ENCODE results near the gene KLHL22.

KLHL22 gene

DNA sequence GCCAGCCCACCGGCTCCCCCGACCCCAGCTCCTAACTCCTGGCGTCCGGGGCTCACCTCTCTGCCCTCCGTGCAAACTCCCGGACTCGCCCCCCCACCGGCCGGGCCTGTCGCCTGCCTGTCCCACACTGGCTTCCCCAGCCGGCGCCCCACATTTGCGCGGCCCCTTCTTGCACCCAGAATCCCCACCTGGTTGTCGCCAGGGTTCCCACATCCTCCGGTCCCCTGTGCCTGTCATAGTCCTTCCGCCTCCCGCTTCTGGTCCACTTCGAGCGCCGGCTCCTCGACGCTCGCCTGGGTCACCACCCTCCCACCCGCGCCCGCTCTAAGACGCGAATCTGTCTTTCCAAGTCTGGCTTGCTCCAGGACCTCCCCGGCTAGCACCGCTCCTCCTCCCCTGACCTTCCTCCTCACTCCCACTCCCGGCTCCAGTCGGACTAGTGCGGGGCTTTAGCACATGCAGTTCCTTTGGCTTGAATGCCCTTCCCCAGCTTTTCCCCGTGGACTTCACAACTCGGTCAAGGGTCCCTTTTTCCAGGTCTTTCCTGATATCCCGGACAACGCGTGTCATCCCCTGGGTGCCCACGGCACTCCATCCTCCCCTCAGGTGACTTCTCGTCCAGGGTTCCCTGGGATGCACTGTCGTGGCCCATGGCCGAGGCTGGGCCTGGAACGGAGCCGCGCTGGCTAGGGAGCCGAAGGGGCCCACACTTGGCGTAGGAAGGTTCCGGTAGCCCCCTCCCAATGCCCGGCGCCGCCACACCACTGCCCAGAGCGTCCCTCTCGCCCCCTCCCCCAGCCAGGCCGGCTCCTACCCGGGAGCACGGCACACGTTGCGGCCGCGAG, 58.6 kb downstream of the KLHL22 start:
- intact Hi-C loops (cut with DNase I) = no loop called here
- DNase-seq = peak in 2 of 10 donors; percentile 77 to 82

DNA sequence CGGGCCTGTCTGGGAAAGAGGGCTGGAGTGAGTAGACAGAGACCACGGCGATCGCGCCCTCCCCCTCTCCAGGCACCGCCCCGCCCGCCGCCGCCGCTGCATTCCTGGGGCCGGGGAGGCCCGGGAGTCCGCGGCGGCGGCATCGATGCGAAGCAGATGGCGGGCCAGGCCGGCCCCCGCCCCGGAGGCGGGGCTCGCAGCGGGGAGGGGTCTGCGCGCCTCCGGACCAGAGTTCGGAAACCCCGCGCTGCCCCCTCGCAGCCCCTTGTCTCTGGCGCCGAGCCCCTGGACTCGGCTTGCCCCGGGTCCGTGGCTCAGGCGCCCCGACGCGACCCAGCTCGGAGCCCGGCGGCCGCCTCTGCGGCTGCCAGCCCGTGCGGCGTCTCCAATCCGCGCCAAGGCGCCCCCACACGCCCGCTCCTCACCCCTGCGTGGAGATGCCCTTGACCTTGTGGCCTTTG, 59.3 kb downstream of the KLHL22 start:
- peak in 1 of 10 donors; percentile 47 for DNase-seq
- intact Hi-C loops (cut with DNase I) = no loop called here

DNA sequence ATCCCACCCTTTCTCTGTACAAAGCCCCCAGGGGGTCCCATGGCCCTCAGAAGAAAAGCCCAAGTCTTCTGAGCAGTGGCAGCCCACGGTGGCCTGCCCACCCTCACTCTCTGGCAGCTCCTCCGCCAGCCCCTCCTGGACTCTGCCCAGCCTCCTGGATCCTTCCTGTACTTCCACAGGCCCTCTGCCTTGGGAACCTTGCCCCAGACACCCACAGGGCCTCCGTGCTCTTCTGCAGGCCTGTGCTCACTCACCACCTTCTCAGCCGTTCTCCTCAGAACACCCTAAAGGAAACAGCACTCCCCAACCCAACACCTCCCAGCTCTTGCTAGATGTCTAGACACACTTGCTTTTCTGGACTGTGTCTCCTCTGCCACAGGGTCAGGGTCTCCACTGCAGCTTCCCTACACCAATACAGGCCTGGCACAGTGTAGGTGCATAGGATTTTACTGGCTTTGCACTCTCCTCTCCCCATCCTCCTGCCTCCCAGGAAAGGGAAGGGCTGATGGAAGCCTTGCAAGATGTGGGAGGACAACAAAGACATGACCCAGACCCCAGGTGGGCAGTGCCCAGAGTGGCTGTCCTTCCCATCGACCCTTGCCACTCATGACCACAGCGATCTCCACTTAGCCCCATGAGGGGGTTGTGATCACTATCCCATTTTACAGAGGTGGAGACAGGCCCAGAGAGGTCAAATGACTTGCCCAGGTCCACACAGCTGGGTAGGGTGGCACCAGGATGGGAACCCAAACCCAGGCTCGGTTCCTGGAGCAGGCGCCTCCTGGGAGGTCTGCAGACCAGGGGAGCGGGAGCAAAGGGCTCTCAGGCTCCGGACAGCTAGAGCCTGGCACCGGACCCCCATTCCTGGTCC, 59.9 kb downstream of the KLHL22 start:
- peak in 2 of 10 donors; percentile 18 to 81 for DNase-seq
- intact Hi-C loops (cut with DNase I) = no loop called here

DNA sequence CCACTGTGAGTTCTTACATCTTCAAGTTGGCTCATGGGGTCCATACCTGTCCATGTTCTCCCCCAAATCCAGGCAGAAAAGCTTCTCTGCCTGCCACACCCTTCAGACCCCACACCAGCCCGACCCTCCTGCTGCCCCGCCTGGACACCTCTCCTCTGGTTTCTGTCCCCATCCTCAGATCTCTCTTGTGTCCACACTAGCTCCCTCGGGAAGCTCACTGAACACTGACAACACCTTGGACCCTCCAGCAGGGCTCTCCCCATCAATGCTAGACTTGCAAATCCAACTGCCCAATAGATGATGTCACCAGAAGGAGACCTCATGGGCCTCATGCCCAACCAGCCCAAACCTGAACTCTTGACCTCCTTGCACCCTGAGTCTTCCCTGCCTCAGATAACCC, 60.8 kb downstream of the KLHL22 start:
- intact Hi-C loops (cut with DNase I) = no loop called here
- peak in 2 of 10 donors; percentile 22 to 50 for DNase-seq

DNA sequence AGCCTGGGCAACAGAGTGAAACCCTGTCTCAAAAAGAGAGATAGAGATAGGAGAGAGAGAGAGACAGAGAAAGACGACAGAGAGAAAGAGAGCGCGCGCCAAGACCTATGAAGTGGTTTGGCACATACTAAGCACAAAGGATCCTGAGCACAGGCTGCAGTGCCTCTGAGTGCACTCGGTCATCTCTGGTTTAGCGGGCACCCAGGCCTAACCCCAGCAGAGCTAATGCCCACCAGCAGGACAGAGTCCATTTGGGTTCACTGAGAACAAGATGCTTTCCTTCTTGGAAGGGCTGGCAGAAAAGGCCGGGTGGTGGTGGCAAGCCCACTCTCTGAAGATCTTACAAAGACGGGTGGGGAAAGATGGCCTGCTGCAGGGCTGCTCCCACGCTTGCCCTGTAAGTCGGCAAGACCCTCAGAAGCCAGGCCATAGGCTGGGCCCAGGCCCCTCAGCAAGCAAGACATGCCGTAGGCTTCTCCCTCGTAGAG, 61.3 kb downstream of the KLHL22 start:
- peak in 2 of 10 donors; percentile 47 to 76 for DNase-seq
- intact Hi-C loops (cut with DNase I) = no loop called here

DNA sequence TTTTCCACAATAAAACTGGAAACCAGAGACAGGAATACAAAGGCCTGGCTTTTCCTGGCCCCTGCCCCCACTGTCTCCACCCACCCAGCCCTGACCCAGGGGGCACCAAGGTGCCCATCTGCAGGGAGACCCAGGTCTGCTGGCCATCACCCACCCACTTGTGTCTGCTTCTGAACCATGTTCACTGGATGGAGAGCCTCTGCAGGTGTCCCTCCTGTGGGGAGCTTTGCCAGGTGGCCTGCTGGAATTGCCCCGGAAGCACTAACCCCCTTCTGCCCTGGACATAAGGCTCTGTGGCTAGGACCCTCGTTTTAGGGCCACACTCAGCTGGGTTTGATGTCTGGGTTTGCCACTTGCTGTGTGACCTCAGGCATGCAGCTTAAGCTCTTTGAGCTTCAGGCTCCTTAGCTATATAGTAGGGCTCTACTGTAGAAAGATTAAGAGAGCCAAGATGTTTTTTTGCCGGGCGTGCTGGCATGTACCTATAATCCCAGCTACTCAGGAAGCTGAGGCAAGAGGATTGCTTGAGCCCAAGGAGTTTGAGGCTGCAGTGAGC, 61.8 kb downstream of the KLHL22 start:
- intact Hi-C loops (cut with DNase I) = no loop called here
- DNase-seq = peak in 2 of 10 donors; percentile 29 to 47

DNA sequence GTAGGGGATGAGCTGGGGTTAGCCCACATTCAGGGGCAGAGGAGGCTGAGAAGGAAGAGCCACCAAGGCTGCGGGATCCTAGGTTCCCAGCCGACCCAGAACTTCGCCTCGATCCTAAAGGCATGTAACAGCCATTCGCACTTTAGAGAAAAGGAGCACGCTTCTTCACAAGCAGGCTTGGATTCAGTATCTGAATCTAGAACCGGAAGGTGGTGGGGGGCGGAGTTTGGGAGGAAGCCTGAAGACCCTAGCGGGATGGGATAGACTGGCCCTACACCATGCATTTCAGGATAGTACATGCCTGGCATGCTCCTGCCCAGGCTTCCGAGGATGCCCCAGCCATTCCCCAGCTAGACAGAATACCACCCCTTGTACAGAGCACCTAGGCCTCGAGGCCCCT, 62.4 kb downstream of the KLHL22 start:
- intact Hi-C loops (cut with DNase I) = no loop called here

DNA sequence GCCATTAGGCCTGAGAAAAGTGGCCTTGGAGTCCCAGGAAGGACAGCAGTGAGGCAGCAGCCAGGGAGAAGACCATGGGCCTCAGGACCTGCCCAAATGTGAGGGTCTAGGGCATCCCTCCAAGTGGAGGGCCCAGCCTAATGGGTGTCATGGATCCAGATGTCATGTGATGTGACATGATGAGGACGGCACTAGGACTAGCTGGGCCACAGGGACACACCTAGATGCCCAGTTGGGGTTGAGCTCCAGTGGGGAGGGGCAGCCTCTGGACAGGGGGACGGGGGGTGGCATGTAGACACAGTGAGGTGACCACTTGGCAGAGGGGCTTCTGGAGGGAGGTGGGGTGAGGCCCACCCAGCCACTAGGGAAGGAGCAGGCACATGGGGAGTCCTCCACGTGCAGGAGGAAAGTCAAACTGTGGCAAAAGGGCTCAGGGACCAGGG, 63.3 kb downstream of the KLHL22 start:
- intact Hi-C loops (cut with DNase I) = no loop called here
- peak in 2 of 10 donors; percentile 12 to 74 for DNase-seq

More for the DNA sequence above, 62.4 kb downstream of the KLHL22 start:
- peak in 2 of 10 donors; percentile 31 to 59 for DNase-seq

DNA sequence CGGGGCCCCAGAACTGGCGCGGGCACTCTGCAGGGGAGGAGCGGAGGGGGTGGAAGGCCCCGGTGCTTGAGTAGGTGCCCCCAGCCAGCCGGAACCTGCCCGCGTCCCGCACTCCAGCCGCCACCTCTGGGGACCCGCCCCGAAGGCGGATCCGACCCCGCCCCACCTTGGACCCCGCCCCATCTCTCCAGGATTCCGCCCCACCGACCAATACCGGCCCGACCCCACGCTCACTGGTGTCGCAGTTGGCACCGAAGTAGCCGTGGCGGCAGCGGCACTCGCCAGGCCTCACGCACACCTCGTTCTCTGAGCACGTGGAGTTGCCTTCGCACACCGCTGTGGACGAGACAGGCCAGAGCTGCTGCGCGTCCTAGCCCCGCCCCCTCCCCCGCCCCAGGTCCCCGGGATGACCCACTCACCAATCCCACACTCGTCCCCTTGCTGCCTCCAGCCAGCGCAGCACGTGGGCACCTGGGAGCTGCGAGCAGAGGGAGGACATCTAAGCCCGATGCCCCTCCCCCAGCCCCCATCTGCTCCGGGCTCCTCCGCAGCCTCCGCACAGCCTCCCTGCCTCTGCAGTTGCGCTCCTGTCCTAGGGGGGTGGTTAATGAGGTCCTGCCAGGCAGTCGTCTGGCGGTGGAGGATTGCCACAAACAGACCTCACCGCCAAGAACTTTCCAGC, 63.9 kb downstream of the KLHL22 start:
- intact Hi-C loops (cut with DNase I) = no loop called here

DNA sequence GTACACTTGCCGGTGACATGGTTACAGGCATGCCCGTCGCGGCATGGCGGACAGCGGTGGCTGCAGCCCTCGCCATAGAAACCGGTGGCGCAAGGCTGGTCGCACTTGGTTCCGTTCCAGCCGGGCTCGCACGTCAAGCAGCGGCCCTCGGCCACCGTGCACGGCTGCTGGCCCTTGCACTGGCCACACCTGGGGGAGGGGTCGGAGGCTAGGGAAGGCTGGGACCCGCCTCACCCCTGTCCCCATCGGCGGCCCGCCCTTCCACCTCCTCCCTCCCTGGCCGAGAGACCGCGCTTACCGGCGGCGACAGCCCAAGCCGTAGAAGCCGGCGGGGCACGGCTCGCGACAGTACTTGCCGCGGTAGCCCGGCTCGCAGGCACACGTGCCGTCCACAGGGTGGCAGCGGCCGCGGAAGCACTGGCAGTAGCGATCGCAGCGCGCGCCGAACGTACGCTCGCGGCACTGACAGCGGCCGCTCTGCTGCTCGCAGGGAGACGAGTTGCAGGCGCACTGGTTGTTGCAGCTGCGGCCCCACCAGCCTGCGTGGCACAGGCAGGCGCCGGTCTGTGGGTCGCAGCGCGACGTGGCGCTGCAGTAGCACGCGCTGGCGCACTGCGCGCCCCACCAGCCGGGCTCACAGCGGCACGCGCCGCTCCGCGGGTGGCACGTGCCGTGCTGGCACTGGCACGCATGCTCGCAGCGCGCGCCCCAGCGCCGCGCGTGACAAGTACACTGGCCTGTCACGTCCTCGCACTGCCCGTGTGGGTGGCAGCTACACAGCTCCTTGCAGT, 64.7 kb downstream of the KLHL22 start:
- intact Hi-C loops (cut with DNase I) = no loop called here
- DNase-seq = peak in 2 of 10 donors; percentile 84 to 92

More for the DNA sequence above, 63.9 kb downstream of the KLHL22 start:
- DNase-seq = peak in 2 of 10 donors; percentile 71 to 72

DNA sequence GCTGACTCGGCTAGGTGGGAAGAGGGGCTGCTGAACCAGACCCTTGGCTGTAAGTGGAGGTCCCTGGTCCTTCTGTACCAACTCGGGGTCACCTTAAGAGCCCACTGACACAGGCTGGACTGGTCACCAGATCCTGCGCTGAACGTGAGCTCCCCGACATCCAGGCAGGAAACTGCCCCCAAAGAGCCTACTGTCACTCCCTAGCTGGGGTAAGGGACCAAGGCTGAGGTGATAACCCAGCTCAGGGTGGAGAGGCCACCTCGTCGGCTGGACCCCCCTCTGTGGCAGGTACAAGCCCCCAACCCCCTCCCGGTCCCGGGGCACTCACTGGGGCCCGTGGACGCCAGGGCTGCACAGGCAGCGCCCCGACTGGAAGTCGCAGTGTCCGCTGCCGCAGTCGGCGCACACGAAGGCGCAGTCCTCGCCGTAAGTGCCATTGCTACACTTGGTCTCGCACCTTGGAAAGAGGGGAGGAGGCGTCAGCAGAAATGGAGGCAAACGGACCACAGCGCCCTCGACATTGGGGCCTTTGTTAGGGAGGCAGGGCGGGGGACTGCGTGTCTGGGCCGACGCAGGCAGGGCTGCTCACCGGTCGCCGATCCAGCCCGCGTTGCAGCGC, 65.4 kb downstream of the KLHL22 start:
- intact Hi-C loops (cut with DNase I) = no loop called here
- peak in 2 of 10 donors; percentile 60 to 83 for DNase-seq

DNA sequence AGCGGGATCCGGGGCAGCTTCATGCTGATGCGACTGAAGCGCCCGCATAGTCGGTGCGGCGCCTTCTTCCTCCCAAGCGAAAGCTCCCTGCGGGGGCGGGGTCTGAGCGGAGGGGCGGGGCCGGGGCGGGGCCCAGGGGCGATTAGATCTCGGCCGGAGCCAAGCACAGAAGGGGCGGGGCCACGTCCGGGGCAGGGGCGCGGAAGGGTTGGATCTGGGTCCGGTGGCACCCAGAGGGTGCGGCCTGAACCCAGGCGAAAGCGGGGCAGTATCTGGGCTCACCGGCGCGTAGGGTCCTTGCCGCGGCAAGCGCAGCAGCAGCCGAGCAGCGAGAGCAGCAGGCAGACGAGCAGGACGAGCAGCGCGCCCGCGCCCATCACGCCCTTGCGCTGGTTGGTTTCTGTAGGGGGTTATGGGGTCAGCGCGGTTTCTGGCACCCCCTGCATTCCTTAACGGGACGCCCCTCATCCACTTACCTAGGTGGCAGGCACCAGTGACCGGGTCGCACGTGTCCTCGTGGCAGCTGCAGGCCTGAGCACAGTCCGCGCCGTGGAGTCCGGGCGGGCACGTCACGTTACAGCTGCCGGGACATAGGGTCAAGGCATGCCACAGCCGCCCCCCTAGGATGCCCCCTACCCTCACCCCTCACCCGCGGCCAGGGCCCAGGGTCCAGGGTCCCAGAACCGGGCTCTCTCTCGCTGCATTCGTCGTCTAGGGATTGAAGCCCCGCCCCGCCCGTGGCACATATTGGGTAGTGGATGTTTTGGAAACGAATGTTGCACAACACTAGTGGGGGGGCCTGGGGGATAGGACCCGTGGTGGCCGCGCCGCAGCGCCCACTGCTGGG, 66.1 kb downstream of the KLHL22 start:
- intact Hi-C loops (cut with DNase I) = no loop called here

DNA sequence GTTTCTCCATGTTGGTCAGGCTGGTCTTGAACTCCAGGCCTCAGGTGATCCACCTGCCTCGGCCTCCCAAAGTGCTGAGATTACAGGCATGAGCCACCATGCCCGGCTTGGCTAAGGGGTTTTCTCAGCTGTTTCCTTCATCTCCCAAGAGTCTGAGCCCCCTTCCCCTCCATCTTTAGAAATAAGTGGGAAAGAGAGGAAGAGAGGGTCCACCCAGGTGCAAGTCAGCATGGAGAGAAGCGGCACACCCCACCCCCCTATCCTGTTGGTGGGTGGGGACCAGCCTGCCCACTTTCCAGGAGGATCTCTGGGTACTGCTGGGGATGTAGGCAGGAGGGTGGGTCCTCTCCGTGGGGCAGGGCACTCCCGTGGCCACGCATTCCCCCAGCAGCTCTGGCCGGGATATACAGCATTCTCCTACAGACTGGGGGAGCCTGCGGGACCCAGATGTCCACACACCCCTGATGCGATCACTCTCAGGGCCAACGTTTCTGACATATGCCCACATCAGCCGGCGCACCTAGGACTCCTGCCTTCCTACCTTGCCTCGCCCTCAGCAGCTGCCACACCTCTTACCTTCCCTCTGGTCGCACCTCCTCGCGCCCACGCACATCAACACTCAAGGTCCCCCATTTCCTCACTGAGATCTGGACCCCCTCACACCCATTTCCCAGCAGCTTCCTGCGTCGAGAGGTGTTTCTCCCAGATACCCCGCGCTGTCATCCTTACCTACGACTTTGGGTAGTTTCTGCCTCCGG, 66.9 kb downstream of the KLHL22 start:
- peak in 2 of 10 donors; percentile 62 to 71 for DNase-seq
- intact Hi-C loops (cut with DNase I) = no loop called here

More for the DNA sequence above, 66.1 kb downstream of the KLHL22 start:
- DNase-seq = peak in 5 of 10 donors; percentile 37 to 92 (median 55)

DNA sequence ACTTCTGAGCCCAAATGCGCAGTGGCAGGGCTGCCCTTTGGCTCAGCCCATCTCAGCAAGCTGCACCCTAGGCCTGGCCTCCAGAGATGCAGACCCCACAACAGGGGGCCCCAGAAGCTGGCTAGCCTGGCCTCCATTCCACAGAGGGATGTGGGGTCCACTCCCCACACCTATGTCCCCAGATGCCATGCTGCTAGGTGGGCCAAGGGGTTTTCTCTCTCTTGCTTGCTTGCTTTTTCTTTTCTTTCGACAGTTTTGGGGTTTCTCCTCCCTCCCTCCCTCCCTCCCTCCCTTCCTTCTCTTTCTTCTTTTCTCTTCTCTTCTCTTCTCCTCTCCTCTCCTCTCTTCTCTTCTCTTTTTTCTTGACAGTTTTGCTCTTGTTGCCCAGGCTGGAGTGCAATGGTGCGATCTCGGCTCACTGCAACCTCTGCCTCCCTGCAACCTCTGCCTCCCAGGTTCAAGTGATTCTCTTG, 67.6 kb downstream of the KLHL22 start:
- peak in 2 of 10 donors; percentile 31 to 63 for DNase-seq
- intact Hi-C loops (cut with DNase I) = no loop called here

DNA sequence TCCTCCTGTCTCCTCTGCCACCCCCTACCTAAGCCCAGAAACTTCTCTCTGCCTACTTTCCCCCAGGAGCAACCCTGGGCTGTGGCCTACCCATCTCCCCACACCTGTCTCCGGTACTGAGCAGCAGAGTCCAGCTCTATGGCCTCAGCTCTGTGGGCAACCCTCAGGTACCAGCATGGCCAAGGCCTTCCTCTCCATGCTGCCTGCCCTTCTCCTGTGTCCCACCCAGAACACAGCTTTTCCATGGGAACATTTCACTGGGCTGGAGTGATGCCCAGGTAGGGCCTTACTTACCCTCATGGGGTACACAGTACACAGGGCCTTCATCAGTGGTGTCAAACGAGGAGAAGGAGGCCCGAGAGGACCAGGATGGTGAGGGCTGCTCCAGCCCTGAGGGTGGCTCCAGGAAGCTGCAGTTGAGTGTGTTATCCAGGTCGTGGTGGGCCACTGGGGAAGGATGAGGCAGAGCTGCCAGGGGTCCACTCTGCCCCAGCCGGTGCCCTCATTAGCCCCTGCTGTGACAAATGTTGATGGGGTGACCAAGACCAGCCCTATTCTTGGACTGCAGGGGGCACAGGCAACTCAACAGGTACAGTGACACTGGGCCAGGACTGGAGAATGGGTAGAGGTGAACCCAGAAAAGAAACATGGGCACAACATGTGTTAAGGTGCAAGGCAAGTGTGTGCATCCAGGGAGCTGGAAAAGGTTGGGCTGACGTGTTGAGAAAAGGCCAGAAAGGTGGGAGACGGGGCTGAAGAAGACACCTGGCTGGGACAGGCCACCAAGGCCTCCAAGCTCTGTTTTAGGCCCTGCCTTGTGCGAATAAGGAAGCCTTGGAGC, 68.3 kb downstream of the KLHL22 start:
- intact Hi-C loops (cut with DNase I) = no loop called here
- peak in 2 of 10 donors; percentile 40 to 72 for DNase-seq

DNA sequence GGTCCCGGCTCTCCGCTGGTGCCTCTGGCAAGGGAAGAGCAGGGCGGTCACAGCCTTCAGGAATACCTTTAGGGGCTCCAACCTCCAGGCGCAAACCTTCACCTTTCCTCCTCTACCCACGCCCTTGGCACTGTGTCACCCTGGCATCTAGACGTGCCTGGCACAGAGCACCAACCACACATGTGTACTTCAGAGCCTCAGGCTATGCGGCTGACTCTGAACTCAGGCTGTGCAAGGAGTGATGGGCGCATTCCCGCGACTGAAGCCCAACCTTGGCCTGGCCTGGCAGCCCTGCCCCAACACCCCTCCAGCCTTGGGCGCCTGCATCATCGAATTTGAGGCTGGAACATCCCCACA, 69.4 kb downstream of the KLHL22 start:
- DNase-seq = peak in 3 of 10 donors; percentile 61 to 78 (median 69)

More for the DNA sequence above, 69.4 kb downstream of the KLHL22 start:
- intact Hi-C loops (cut with DNase I) = no loop called here
